Spleen (tissue), 13 donors: Measurements from ENCODE around the gene TUT1. TPM values are rescaled to one million over a fixed set of nuclear protein-coding genes. Genes with fewer than 3 reads are reported as not detected.

Experiments used
- DNase-seq: peaks from one replicate; pipeline ENCODE4 v3.0.0-alpha.2; 2020
- H3K27ac ChIP-seq, 8 donors: fragments of 200-600 bp; sonication (generic) in 7 of 8; 1 replicate in 4 of 8; 2 replicates in 4 of 8; pipeline versions ENCODE4 v1.5.0 to v1.8.0; 2016 to 2021; ENCODE audit warnings: inconsistent platforms in 4 of 8, mild to moderate bottlenecking in 4 of 8, moderate library complexity in 1 of 8
- H3K27me3 ChIP-seq, 7 donors: fragments of 200-600 bp; sonication (generic) in 6 of 7; replicated peaks in 1 of 7; 1 replicate in 4 of 7; 2 replicates in 3 of 7; pipeline versions ENCODE4 v1.5.0 to v1.8.0; 2016 to 2021; ENCODE audit warnings: inconsistent platforms in 3 of 7, mild to moderate bottlenecking in 1 of 7
- H3K36me3 ChIP-seq, 6 donors: fragments of 200-600 bp; sonication (generic) in 5 of 6; 1 replicate in 4 of 6; 2 replicates in 2 of 6; pipeline versions ENCODE4 v1.5.0 to v1.8.0; 2016 to 2021; ENCODE audit warnings: inconsistent platforms in 2 of 6
- H3K4me1 ChIP-seq, 6 donors: fragments of 200-600 bp; sonication (generic) in 5 of 6; 1 replicate in 3 of 6; 2 replicates in 3 of 6; pipeline versions ENCODE4 v1.5.0 to v1.8.0; 2016 to 2021; ENCODE audit warnings: inconsistent platforms in 3 of 6
- H3K4me3 ChIP-seq, 8 donors: fragments of 200-600 bp; sonication (generic) in 7 of 8; 1 replicate in 4 of 8; 2 replicates in 4 of 8; pipeline versions ENCODE4 v1.5.0 to v1.8.0; 2016 to 2021; ENCODE audit warnings: inconsistent platforms in 4 of 8, mild to moderate bottlenecking in 4 of 8, moderate library complexity in 2 of 8
- H3K9me3 ChIP-seq, 8 donors: fragments of 200-600 bp; sonication (generic) in 7 of 8; 1 replicate in 4 of 8; 2 replicates in 4 of 8; pipeline versions ENCODE4 v1.5.0 to v1.8.0; 2016 to 2021; ENCODE audit warnings: inconsistent platforms in 4 of 8
- CTCF ChIP-seq, 11 experiments: fragments of 200-600 bp in 7 of 11; fragments of 450-650 bp in 4 of 11; sonication (generic) in 4 of 11; IDR thresholded peaks in 8 of 11; conservative IDR thresholded peaks in 3 of 11; 1 replicate in 7 of 11; 2 replicates in 4 of 11; pipeline versions ENCODE4 v1.4.0 to v1.8.0; 2016 to 2021; ENCODE audit warnings: antibody characterized with exemption in 11 of 11, inconsistent platforms in 4 of 11, mild to moderate bottlenecking in 1 of 11
- POLR2A ChIP-seq, 3 donors: fragments of 450-650 bp; IDR thresholded peaks; one replicate each; pipeline ENCODE4 v1.5.1; 2017; ENCODE audit warnings: antibody characterized with exemption in 3 of 3, mild to moderate bottlenecking in 1 of 3
- POLR2AphosphoS5 ChIP-seq, 3 donors: sonication (generic); formaldehyde crosslinking; IDR thresholded peaks; one replicate each; pipeline ENCODE4 v1.5.1; 2017; ENCODE audit warnings: antibody characterized with exemption in 3 of 3
- WGBS, 5 donors: extraction: QIAGEN DNeasy Blood & Tissue Kit in 3 of 5; methylation state at CpG; one replicate each; pipeline versions ENCODE4 v1.1.5 to v1.1.7; 2013 to 2018; 5-methylcytosine and 5-hydroxymethylcytosine counted together
- intact Hi-C: fragments of 100-400 bp; cut with DNase I; formaldehyde crosslinking; loops from one replicate; pipeline ENCODE4 v1.15.0; 2023; ENCODE audit warnings: low total_unique reads
- long read RNA-seq, 2 donors: transcript quantifications; one replicate each; lab custom pipeline, GENCODE V29; 2026
- polyA plus RNA-seq, 3 donors: library from polyadenylated mRNA; stranded (reverse); fragments of 200-250 nt; gene quantifications; one replicate each; pipeline ENCODE4 v1.2.1, GENCODE V29; 2013
- total RNA-seq, 7 donors: library from RNA; depleted of rRNA in 3 of 7; stranded (reverse); fragments of >200 nt in 3 of 7; fragmentation: NEBNext Ultra II Directional in 4 of 7; extraction: Animal tissue kit (Norgen Biotek cat#: 25700) in 4 of 7; gene quantifications; one replicate each; pipeline versions ENCODE4 v1.1.0 to v1.2.1, GENCODE V29; 2016 to 2021
- donor health status: healthy with polysubstance abuse.
- donor health status: DM: no; HTN: no; CAD: no; lungs with moderate emphysema.
- donor health status: DM: no; HTN: no; CAD: no.
- donor health status: Bipolar disorder and iron deficiency.
- donor health status: healthy.
- donor health status: DM: no; HTN: no; CAD: no.
- donor health status: DM: yes; HTN: yes; CAD: no.

Gene TUT1
- 10 to 100 TPM; 14.4 to 30.9 (median 20.1) TPM for total RNA-seq
- polyA plus RNA-seq = 10 to 100 TPM; 14.5 to 24.1 (median 16.1) TPM
- long read RNA-seq, donor 1, partial matches to known transcripts = 0 of 3 reads
- long read RNA-seq, donor 1, other reads (novel, unspliced or antisense) = 0 of 3 reads
- long read RNA-seq, donor 2, partial matches to known transcripts = 0 of 4 reads
- long read RNA-seq, donor 2, other reads (novel, unspliced or antisense) = 0 of 4 reads

- Histone ChIP-seq H3K36me3 (peaks cover 0 to 62% (median 55%) of the 10 kb centered on the region in 6 donors), H3K4me1 (peaks cover 19 to 69% (median 46%) of the 10 kb centered on the region in 6 donors), H3K27ac (peak within 1 kb of the TSS; percentile 87 to 99 (median 98)), H3K4me3 (peak within 1 kb of the TSS; percentile 43 to 84 (median 56)), H3K27me3 (no peaks in the 10 kb centered on the region), H3K9me3 (no peaks in the 10 kb centered on the region)
- DNase-seq = peak; percentile 97
- intact Hi-C loops = loop anchor here (10.0 kb wide), 1 partner anchor 83 kb away; the partner anchor contains the start of genes LBHD1, UBXN1 and UQCC3
- 0% methylated on average over 33 to 58 of the region's 58 CpGs for WGBS, 5 donors
- TF ChIP-seq CTCF (IDR thresholded peaks at IDR 0.05 in 8 of 11, conservative IDR thresholded peaks at IDR 0.05 in 3 of 11) (peak in 5 of 11 experiments; percentile 19 to 48 (median 30)), POLR2AphosphoS5 (IDR thresholded peaks at IDR 0.05) (peak; percentile 90 to 98 (median 98)), POLR2A (IDR thresholded peaks at IDR 0.05) (peak; percentile 62 to 87 (median 62))
These were observed at the start of gene TUT1 for GRCh38 chr11:62591448-62592145. TUT1 (minus strand) TSS chr11:62591523; CDS start chr11:62591485, 38 bp downstream.

- Histone ChIP-seq H3K36me3 (peaks cover 9 to 100% (median 94%) of the 10 kb centered on the region in 6 donors), H3K27me3 (no peaks in the 10 kb centered on the region), H3K9me3 (no peaks in the 10 kb centered on the region), H3K27ac (no peak overlapping the region), H3K4me1 (peaks cover 0 to 28% (median 3%) of the 10 kb centered on the region in 6 donors), H3K4me3 (no peak overlapping the region)
- TF ChIP-seq CTCF (IDR thresholded peaks at IDR 0.05 in 8 of 11, conservative IDR thresholded peaks at IDR 0.05 in 3 of 11) (no peak), POLR2AphosphoS5 (IDR thresholded peaks at IDR 0.05) (no peak), POLR2A (IDR thresholded peaks at IDR 0.05) (no peak)
- DNase-seq = no peak
- intact Hi-C loops = no loop called here
- 91 to 97% (median 96%) methylated on average over 6 of the region's 6 CpGs for WGBS, 5 donors
These were observed 41.2 kb upstream of the TUT1 start for GRCh38 chr11:62632492-62632891.

DNA sequence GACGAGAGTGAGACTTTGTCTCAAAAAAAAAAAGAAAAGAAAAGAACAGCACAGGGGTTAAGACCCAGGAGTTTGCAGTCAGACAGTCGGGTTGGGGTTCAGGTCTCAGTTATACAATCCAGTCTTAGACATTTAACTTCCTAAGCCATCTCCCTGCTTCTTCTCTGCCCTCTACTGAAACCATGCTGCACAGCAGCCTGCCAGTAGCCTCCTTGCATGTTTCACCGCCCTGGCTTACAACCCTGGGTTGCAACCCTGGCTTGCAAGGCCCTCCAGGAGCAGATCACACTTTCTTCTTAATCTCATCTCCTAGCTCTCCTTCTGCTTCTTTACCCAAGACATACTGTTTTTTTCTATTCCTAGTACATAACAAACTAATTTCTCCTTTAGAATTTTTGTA is 36.4 kb upstream of the TUT1 start:
- H3K4me1 ChIP-seq = peaks cover 0 to under 1% (median 0%) of the 10 kb centered on the region in 6 donors
- WGBS, 5 donors = 79 to 92% (median 90%) methylated on average over 3 of the region's 3 CpGs
- DNase-seq = no peak
- H3K9me3 ChIP-seq = no peaks in the 10 kb centered on the region
- H3K27me3 ChIP-seq = no peaks in the 10 kb centered on the region
- peaks cover 14 to 84% (median 77%) of the 10 kb centered on the region in 6 donors for H3K36me3 ChIP-seq
- H3K4me3 ChIP-seq = no peak overlapping the region
- TF ChIP-seq POLR2AphosphoS5 (IDR thresholded peaks at IDR 0.05) = no peak
- no peak for TF ChIP-seq POLR2A (IDR thresholded peaks at IDR 0.05)
- TF ChIP-seq CTCF (IDR thresholded peaks at IDR 0.05 in 8 of 11, conservative IDR thresholded peaks at IDR 0.05 in 3 of 11) = no peak
- H3K27ac ChIP-seq = no peak overlapping the region
- intact Hi-C loops = no loop called here
